Epithelial cell of proximal tubule (primary cell): ENCODE measurements around the gene COMMD1. TPM values are rescaled to one million over a fixed set of nuclear protein-coding genes. Genes with fewer than 3 reads are reported as not detected.

Source experiments
- DNase-seq: peaks from one replicate; pipeline ENCODE4 v3.0.0-alpha.2; 2011; ENCODE audit warnings: low read depth
- H3K4me3 ChIP-seq: 2 replicates; pipeline ENCODE4 v1.5.1; 2011; ENCODE audit warnings: low read depth, mild to moderate bottlenecking, low read length
- total RNA-seq: library from RNA; depleted of rRNA; stranded (reverse); fragments of >200 nt; gene quantifications from 2 replicates; pipeline ENCODE4 v1.2.3, GENCODE V29; 2015
- TF ChIP-seq, protein P1 (sequence below): conservative IDR thresholded peaks from 2 replicates; pipeline ENCODE4 v1.5.1; 2012; ENCODE audit warnings: low read depth, mild to moderate bottlenecking, low read length

Gene COMMD1
- total RNA-seq, 1 donor from 2014 or later, result 37.4 TPM

DNA sequence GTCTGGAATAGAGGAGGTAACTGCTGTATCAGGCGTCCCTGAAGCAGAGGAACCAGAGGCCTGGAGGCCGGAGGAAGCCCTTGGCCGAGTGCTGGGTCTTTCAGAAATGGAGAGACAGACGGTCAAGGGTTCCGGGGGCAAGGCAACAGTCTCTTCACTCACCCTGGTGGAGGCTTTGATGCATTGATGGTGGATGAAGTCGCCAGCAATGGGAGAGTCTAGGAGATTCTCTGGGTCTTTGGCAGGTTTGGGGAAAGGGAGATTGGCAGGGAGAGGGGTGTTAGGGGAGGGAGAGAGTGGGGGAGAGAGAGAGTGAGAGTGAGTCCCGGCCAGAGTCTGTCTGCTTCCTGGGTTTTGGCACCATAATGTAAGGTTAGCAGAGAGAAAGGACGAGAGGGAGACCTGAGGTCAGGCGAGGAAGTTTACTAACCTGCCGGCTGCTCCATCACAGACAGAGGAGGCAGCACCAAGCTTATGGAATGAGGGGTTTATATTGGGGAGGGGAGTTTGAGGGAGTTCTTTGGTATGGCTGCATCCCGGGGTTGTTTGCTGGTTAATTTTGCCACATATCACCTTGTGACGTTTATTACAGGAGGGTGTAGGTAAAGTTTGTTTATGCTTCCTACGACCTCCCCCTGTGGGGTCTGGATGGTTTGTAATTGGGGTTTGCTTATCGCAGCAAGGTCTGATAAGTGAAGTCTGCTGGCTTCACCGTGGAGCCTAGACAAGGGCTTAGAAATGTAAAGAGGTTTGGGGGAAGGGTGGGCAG, 19.6 kb downstream of the COMMD1 start:
- DNase-seq, result no peak
- H3K4me3 ChIP-seq, result no peak overlapping the region
- TF ChIP-seq, protein P1, sequence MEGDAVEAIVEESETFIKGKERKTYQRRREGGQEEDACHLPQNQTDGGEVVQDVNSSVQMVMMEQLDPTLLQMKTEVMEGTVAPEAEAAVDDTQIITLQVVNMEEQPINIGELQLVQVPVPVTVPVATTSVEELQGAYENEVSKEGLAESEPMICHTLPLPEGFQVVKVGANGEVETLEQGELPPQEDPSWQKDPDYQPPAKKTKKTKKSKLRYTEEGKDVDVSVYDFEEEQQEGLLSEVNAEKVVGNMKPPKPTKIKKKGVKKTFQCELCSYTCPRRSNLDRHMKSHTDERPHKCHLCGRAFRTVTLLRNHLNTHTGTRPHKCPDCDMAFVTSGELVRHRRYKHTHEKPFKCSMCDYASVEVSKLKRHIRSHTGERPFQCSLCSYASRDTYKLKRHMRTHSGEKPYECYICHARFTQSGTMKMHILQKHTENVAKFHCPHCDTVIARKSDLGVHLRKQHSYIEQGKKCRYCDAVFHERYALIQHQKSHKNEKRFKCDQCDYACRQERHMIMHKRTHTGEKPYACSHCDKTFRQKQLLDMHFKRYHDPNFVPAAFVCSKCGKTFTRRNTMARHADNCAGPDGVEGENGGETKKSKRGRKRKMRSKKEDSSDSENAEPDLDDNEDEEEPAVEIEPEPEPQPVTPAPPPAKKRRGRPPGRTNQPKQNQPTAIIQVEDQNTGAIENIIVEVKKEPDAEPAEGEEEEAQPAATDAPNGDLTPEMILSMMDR, result no peak

DNA sequence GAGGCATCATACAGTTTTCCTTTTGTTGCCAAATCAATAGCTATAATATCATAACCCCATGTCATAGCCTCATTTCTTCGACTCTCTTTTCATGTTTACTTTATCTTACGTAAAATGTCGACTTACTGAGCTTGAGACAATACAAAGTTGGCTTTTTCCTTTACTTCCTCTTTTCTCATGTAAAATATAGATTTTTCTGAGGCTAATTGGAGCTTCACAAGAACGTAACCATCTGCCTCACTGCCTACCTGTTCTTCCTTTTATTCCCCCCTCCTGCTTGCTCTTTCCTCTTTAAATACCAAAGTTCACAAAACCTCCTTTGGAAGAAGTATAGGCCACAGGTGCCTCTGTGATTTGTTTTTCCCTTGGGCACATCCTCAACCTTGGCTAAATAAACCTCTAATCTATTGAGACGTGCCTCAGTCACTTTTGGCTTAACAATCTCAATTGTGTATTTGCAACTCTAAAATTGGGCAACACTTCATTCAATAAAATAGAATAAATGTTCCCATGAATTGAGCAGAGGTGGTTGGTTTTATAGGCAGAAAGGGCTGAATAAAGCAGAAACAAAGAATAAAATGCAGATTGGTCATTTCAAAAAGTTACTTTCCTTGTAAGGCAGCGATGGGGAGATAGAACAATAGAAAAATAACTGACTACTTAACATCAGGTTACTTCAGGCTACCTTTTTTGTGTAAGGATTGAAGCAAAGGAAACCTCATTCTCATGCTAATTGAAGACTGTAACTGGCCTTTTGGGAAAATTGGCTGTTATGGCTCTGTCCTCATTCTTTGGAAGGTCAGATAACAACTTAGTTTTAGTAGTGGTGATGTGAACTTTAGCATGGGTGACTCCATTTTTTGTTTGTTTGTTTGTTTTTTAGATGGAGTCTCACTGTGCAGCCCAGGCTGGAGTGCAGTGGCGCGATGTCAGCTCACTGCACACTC, 21.3 kb downstream of the COMMD1 start:
- DNase-seq, result no peak
- no peak overlapping the region for H3K4me3 ChIP-seq
- TF ChIP-seq, protein P1, result no peak

DNA sequence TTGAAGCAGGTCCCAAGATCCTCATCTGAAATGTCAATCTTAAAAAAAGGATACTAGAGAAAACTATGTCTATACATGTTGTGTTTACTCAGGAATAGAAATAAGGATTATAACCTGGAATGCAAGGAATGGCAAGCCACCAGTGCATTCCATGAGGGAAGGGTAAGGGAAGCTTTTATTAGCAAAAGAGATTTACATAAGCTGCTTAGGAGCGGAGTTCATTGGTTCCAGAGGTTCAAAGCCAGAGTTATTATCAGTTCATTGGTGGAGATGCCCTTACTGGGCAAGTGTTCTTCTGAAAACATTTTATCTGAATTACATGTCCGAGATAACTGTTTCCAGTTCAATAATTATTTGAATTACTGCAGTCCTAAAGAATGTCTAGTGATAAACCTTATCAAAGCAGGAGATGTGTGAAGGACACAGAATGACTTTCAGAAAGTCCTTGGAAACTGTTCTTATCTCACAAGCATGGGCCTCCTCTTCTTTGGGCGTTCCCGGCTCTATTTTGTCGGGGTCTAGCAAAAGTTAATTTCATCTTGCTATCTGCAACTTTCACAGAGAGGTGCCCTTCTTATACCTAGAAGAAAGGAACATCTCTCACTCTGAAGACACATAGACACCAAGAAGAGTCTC, 23.5 kb downstream of the COMMD1 start:
- TF ChIP-seq, protein P1, result no peak
- no peak for DNase-seq
- H3K4me3 ChIP-seq, result no peak overlapping the region

DNA sequence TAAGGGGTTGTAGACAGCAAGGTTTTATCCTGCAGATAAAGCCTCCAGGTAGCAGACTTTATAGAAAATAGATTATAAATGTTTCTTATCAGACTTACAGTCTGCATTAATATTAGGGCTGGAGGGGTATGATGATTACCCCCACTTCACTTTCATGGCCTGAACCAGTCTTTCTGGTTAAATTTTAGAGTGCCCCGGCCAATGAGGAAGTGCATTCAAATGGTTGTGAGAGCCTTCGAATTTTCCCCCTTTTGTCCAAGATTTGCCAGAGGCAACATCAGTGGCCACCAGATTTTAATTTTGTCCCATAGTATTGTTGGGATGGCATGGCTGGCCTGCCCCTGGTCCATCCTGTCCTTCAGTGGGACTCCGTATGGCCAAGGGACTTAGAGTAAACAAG, 31.6 kb downstream of the COMMD1 start:
- H3K4me3 ChIP-seq, result no peak overlapping the region
- TF ChIP-seq, protein P1, result no peak

DNA sequence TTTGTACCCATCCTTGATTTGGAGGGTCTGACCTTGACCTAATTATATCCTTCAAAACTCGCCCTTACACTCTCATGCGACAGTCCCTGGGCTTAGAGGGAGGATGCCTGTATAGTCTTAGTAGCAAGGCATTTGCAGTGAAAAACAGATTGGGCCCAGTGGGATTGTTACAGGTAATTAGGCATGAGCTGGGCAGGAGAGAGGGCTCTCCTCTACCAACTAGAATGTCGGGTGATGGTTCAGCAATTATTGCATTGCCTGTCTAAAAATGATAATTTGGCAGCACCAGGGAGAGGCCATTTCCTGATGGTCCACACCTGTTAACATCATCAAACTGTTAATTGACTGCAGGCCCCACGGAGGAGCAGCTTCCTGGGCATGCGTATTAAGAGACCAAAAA, 32.4 kb downstream of the COMMD1 start:
- no peak for DNase-seq
- TF ChIP-seq, protein P1, result no peak
- no peak overlapping the region for H3K4me3 ChIP-seq

More for the DNA sequence above, 31.6 kb downstream of the COMMD1 start:
- DNase-seq, result no peak

DNA sequence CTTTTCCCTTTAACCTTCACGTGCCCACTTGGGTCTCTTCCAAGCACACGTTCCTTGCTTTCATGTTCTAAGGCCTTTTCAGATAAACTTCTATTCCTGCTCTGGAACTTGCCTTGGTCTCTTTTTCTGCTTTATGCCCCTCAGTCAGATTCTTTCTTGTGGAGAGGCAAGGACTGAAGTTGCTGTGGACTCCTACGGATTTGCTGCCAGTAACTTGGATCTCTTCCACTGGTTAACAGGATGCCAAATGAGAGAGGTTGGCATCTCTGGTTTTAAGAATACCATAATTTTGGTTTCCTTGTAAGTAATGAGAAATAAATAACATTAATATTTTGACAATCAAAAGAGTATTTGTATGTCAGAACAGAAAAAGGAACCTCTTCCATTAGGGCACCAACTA, 33.0 kb downstream of the COMMD1 start:
- DNase-seq, result no peak
- TF ChIP-seq, protein P1, result no peak
- H3K4me3 ChIP-seq, result no peak overlapping the region
